Kidney epithelial cell (primary cell): ENCODE results near the gene AKAP13. TPM values are rescaled to one million over a fixed set of nuclear protein-coding genes. Genes with fewer than 3 reads are reported as not detected.

ENCODE experiments used
- DNase-seq: peaks from one replicate; pipeline ENCODE4 v3.0.0-alpha.2; 2010; ENCODE audit warnings: low read depth
- H3K27me3 ChIP-seq: 2 replicates; pipeline ENCODE4 v1.6.0; 2011; ENCODE audit warnings: low read length; ENCODE audit not compliant: control insufficient read depth, insufficient read depth
- H3K36me3 ChIP-seq: 2 replicates; pipeline ENCODE4 v1.5.1; 2011; ENCODE audit warnings: low read length; ENCODE audit not compliant: control insufficient read depth, insufficient read depth
- H3K4me3 ChIP-seq: 2 replicates; pipeline ENCODE4 v1.5.1; 2011; ENCODE audit warnings: low read depth, mild to moderate bottlenecking, control low read depth, low read length
- total RNA-seq: library from RNA; depleted of rRNA; stranded (reverse); fragments of >200 nt; gene quantifications from 2 replicates; pipeline ENCODE4 v1.2.3, GENCODE V29; 2015
- TF ChIP-seq, protein P1 (sequence below): IDR thresholded peaks from 2 replicates; pipeline ENCODE4 v1.5.1; 2011; ENCODE audit warnings: mild to moderate bottlenecking, moderate library complexity, low read length, control low read depth, inconsistent platforms; ENCODE audit not compliant: insufficient read depth, poor library complexity, severe bottlenecking

Gene AKAP13
- total RNA-seq, 1 donor from 2014 or later = 54.0 TPM

DNA sequence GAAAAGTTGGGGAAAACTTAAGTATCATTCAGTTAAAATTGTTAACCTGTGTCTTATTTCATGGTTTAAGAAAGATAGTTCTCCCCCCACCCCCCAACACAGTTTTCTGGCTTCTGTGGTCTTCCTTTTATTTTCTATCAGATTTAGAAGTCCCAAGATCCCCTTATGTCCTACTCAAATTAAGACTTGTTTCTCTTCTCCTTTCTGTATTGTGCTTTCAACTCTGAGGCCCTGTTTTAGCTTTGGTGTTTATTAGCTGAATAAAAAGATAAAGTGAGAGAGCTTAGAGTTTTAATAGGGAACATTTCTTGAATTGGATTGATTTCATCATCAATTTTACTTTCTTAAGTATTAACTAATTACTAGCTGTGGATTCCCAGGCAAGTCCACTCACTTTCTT, 62.6 kb downstream of the AKAP13 start:
- no peak for DNase-seq
- H3K27me3 ChIP-seq = no peaks in the 10 kb centered on the region
- TF ChIP-seq, protein P1, sequence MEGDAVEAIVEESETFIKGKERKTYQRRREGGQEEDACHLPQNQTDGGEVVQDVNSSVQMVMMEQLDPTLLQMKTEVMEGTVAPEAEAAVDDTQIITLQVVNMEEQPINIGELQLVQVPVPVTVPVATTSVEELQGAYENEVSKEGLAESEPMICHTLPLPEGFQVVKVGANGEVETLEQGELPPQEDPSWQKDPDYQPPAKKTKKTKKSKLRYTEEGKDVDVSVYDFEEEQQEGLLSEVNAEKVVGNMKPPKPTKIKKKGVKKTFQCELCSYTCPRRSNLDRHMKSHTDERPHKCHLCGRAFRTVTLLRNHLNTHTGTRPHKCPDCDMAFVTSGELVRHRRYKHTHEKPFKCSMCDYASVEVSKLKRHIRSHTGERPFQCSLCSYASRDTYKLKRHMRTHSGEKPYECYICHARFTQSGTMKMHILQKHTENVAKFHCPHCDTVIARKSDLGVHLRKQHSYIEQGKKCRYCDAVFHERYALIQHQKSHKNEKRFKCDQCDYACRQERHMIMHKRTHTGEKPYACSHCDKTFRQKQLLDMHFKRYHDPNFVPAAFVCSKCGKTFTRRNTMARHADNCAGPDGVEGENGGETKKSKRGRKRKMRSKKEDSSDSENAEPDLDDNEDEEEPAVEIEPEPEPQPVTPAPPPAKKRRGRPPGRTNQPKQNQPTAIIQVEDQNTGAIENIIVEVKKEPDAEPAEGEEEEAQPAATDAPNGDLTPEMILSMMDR = no peak
- H3K36me3 ChIP-seq = no peaks in the 10 kb centered on the region
- H3K4me3 ChIP-seq = no peak overlapping the region

DNA sequence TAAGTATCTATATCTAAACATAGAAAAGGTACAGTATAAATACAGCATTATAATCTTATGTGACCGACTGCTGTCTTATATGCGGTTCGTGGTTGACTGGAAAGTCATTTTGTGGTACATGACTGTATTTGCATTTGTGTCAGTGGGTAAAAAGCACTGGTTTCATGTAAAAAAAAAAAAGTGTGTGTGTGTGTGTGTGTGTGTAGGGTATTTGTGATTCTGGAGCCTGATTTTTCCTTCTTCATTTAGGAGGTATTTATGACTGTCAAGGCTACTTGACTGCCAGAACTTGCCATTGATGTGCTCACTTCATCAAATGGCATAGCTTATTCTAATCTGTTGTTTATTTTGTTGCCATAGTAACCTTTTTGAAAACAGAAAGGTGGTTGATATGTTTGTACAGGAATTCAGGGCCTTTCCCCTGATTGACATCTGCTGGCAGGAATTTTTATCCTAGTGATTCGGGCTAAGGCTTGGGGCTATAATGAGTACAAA, 63.2 kb downstream of the AKAP13 start:
- DNase-seq = peak; percentile 82
- TF ChIP-seq, protein P1 = peak; percentile 23
- Histone ChIP-seq H3K4me3 (no peak overlapping the region), H3K36me3 (no peaks in the 10 kb centered on the region), H3K27me3 (no peaks in the 10 kb centered on the region)

DNA sequence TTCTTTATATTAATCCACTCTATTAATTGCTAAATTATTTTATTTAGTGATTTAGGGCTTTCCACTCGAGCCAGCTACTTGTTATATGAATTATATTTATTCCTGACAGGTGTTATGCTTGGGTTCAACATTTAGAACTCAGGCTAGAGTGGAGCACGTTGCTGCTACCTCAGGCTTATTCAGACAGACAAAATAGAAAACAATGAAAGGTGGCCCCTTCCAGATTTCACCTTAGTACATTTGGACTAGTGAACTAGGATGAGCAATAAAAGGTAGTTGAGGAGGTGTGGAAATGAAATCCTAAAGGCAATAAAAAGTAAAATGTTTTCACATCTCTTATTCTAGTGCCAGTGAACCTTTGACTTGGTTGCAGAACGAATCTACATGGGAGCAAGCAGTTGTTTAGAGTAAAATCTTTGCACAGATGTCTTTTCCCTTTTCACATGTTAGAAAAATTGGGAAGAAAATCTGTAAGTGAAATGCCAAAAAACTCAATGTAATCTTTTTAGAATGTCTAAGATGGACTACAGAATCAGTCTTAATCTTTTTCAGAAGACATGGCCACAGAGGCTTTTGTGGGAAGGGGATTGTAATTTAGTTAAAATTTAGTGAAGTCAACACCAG, 63.8 kb downstream of the AKAP13 start:
- TF ChIP-seq, protein P1 = no peak
- DNase-seq = no peak
- H3K4me3 ChIP-seq = no peak overlapping the region
- H3K36me3 ChIP-seq = no peaks in the 10 kb centered on the region
- no peaks in the 10 kb centered on the region for H3K27me3 ChIP-seq

DNA sequence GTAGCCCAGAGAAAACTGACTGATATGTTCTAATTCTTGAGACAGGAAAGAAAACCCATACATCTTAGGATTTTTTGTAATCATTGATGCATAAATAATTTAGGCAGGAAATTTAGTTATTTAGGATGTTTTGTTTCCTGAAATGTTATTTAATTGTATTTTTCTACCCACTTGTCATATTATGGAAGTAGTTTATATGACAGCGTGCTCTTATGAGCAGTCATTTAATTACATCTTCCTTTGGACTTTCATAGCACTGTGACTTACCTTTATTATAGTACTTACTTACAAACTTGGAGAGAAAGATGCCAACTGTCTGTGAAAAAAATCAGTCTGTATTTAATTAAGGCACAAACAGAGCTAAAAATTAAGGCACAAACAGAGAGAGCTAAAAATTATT, 65.0 kb downstream of the AKAP13 start:
- H3K36me3 ChIP-seq = no peaks in the 10 kb centered on the region
- no peak overlapping the region for H3K4me3 ChIP-seq
- TF ChIP-seq, protein P1 = no peak
- H3K27me3 ChIP-seq = no peaks in the 10 kb centered on the region
- no peak for DNase-seq

DNA sequence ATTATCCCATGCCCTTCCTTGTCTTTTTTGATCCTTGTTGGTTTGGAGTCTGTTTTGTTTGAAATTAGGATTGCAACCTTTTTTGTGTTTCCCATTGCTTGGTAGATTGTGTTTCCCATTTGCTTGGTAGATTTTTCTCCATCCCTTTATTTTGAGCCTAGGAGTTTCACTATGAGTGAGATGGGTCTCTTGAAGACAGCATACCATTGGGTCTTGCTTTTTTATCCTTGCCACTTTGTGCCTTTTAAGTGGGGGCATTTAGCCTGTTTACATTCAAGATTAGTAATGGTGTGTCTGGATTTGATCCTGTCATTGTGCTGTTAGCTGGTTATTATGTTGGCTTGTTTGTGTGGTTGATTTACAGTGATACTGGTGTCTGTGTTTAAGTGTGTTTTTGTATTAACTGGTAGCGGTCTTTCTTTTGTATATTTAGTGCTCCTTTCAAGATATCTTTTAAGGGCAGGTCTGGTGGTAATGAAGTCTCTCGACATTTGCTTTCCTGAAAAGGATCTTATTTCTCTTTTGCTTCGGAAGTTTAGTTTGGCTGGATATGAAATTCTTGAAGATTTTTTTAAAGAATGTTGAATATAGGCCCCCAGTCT, 70.8 kb downstream of the AKAP13 start:
- H3K27me3 ChIP-seq = no peaks in the 10 kb centered on the region
- TF ChIP-seq, protein P1 = no peak

More for the DNA sequence above, 70.8 kb downstream of the AKAP13 start:
- H3K36me3 ChIP-seq = no peaks in the 10 kb centered on the region
- no peak for DNase-seq
- H3K4me3 ChIP-seq = no peak overlapping the region
